A549 (cell line): Measurements from ENCODE around the gene EXOC4. TPM values are rescaled to one million over a fixed set of nuclear protein-coding genes. Genes with fewer than 3 reads are reported as not detected.

Experiments
- ATAC-seq, 2 experiments: fragments of 200-7000 bp in 1 of 2; fragments of >200 bp in 1 of 2; cut with Nextera tagmentation in 1 of 2; cut with Tn5 transposase in 1 of 2; 3 replicates each; pipeline versions ENCODE4 v1.8.0 to v1.9.1; 2018 to 2020; ENCODE audit warnings: mild to moderate bottlenecking in 1 of 2, moderate library complexity in 1 of 2
- CTCF ChIA-PET: fragments of 300-600 bp; sonication (Branson Sonifier 250); formaldehyde crosslinking; extraction: SDS; loops from one replicate; lab custom pipeline; 2021; ENCODE audit warnings: antibody characterized with exemption, inconsistent platforms; lab: Yijun Ruan, JAX
- POLR2A ChIA-PET: fragments of 350-600 bp; formaldehyde crosslinking; extraction: SDS; loops from one replicate; lab custom pipeline; 2021; ENCODE audit warnings: antibody characterized with exemption, inconsistent platforms; lab: Yijun Ruan, JAX
- DNase-seq, 2 experiments: peaks; one replicate each; pipeline versions ENCODE4 v3.0.0 to v3.0.0-alpha.2; 2011 to 2016; ENCODE audit warnings: low read depth in 1 of 2, low spot score in 1 of 2
- FAIRE-seq: peaks from 2 replicates; lab custom pipeline; 2011; peaks lifted over from hg19 to GRCh38; lab: Jason Lieb, UNC
- H3K27ac ChIP-seq, 2 experiments: fragments of >200 bp; sonication (Bioruptor Twin); formaldehyde crosslinking; 3 replicates each; pipeline ENCODE4 v1.5.1; 2016 to 2017
- H3K4me1 ChIP-seq: fragments of >200 bp; sonication (Bioruptor Twin); formaldehyde crosslinking; 3 replicates; pipeline ENCODE4 v1.6.1; 2016
- H3K4me2 ChIP-seq: fragments of >200 bp; sonication (Bioruptor Twin); formaldehyde crosslinking; 3 replicates; pipeline ENCODE4 v1.6.1; 2016
- H3K4me3 ChIP-seq: fragments of >200 bp; sonication (Bioruptor Twin); formaldehyde crosslinking; 3 replicates; pipeline ENCODE4 v1.5.1; 2016
- H3K9me3 ChIP-seq: fragments of >200 bp; sonication (Bioruptor Twin); formaldehyde crosslinking; 3 replicates; pipeline ENCODE4 v1.6.1; 2016
- CBX2 ChIP-seq: fragments of 200-600 bp; sonication (generic); IDR thresholded peaks from 2 replicates; pipeline ENCODE4 v1.6.1; 2016; ENCODE audit warnings: low read depth, mild to moderate bottlenecking, borderline replicate concordance
- CHD4 ChIP-seq: fragments of 200-600 bp; sonication (generic); IDR thresholded peaks from 2 replicates; pipeline ENCODE4 v1.6.1; 2016; ENCODE audit warnings: antibody characterized with exemption, mild to moderate bottlenecking, borderline replicate concordance
- EHMT2 ChIP-seq: fragments of 200-600 bp; sonication (generic); IDR thresholded peaks from 2 replicates; pipeline ENCODE4 v1.6.1; 2016; ENCODE audit warnings: antibody characterized with exemption, low read depth, mild to moderate bottlenecking, moderate library complexity
- EP300 ChIP-seq, 2 experiments: fragments of >200 bp; sonication (Bioruptor Twin); formaldehyde crosslinking; IDR thresholded peaks; 2 replicates in 1 of 2; 3 replicates in 1 of 2; pipeline ENCODE4 v1.6.1; 2016 to 2017
- ESRRA ChIP-seq: fragments of 150-350 bp; IDR thresholded peaks from 2 replicates; pipeline ENCODE4 v1.6.1; 2014; ENCODE audit warnings: mild to moderate bottlenecking, low read length, borderline replicate concordance
- FOSB ChIP-seq: fragments of 250-450 bp; sonication (Bioruptor Pico); IDR thresholded peaks from 2 replicates; pipeline ENCODE4 v1.5.0; 2020; ENCODE audit warnings: mild to moderate bottlenecking, moderate library complexity
- FOSL2 ChIP-seq, 2 experiments: fragments of 450-650 bp in 1 of 2; fragments of >200 bp in 1 of 2; sonication (Bioruptor Twin) in 1 of 2; formaldehyde crosslinking; IDR thresholded peaks; 2 replicates each; pipeline versions ENCODE4 v1.5.0 to v1.6.1; 2016 to 2020; ENCODE audit warnings: mild to moderate bottlenecking in 1 of 2, moderate library complexity in 1 of 2
- HDAC2 ChIP-seq: fragments of 200-600 bp; sonication (generic); IDR thresholded peaks from 2 replicates; pipeline ENCODE4 v1.6.1; 2016
- HOXB13 ChIP-seq: fragments of 250-450 bp; sonication (Bioruptor Pico); IDR thresholded peaks from 2 replicates; pipeline ENCODE4 v1.5.0; 2020; ENCODE audit warnings: low read depth, mild to moderate bottlenecking, moderate library complexity
- HOXB5 ChIP-seq: fragments of 250-450 bp; sonication (Bioruptor Pico); IDR thresholded peaks from 2 replicates; pipeline ENCODE4 v1.5.0; 2020; ENCODE audit warnings: mild to moderate bottlenecking, moderate library complexity
- JUN ChIP-seq, 2 experiments: fragments of >200 bp; sonication (Bioruptor Twin); formaldehyde crosslinking; IDR thresholded peaks; 2 replicates in 1 of 2; 3 replicates in 1 of 2; pipeline ENCODE4 v1.6.1; 2016 to 2017
- JUNB ChIP-seq: fragments of >200 bp; sonication (Bioruptor Twin); formaldehyde crosslinking; IDR thresholded peaks from 2 replicates; pipeline ENCODE4 v1.6.1; 2016
- KDM5A ChIP-seq: fragments of 200-600 bp; sonication (generic); IDR thresholded peaks from 2 replicates; pipeline ENCODE4 v1.6.1; 2016; ENCODE audit warnings: antibody characterized with exemption, mild to moderate bottlenecking
- MAFK ChIP-seq: fragments of 450-650 bp; IDR thresholded peaks from 2 replicates; pipeline ENCODE4 v1.6.1; 2014; ENCODE audit not compliant: partially characterized antibody
- MAZ ChIP-seq: fragments of 150-350 bp; IDR thresholded peaks from 2 replicates; pipeline ENCODE4 v1.6.1; 2014; ENCODE audit warnings: antibody characterized with exemption, low read depth, low read length, borderline replicate concordance
- MYC ChIP-seq: IDR thresholded peaks from 2 replicates; pipeline ENCODE4 v1.6.1; 2012; ENCODE audit warnings: mild to moderate bottlenecking, inconsistent platforms, low read length, improper control_type of control experiment, borderline replicate concordance
- NFE2L2 ChIP-seq: fragments of 150-350 bp; conservative IDR thresholded peaks from 2 replicates; pipeline ENCODE4 v1.6.1; 2014; ENCODE audit warnings: low read length
- NPAS2 ChIP-seq: fragments of 250-450 bp; sonication (Bioruptor Pico); IDR thresholded peaks from 2 replicates; pipeline ENCODE4 v1.8.0; 2022; ENCODE audit warnings: mild to moderate bottlenecking, moderate library complexity, borderline replicate concordance
- RARB ChIP-seq: fragments of 250-450 bp; sonication (Bioruptor Pico); IDR thresholded peaks from 2 replicates; pipeline ENCODE4 v1.8.0; 2021; ENCODE audit warnings: mild to moderate bottlenecking, moderate library complexity
- SREBF2 ChIP-seq: fragments of 450-650 bp; IDR thresholded peaks from 2 replicates; pipeline ENCODE4 v1.6.1; 2014; ENCODE audit warnings: mild to moderate bottlenecking, moderate library complexity
- TFCP2L1 ChIP-seq: fragments of 250-450 bp; sonication (Bioruptor Pico); IDR thresholded peaks from 2 replicates; pipeline ENCODE4 v1.5.0; 2021; ENCODE audit warnings: mild to moderate bottlenecking
- WGBS: methylation state at CpG from one replicate; pipeline ENCODE4 v1.1.6; 2017; ENCODE audit errors: missing lambda C conversion rate; 5-methylcytosine and 5-hydroxymethylcytosine counted together
- polyA plus RNA-seq, 4 experiments: library from polyadenylated mRNA; depleted of rRNA in 3 of 4; stranded (reverse); fragments of >200 nt; fragmentation: RNase III in 1 of 4; extraction: RNeasy Plus Mini Kit Qiagen cat#74134 plus additional on column Dnase treatment in 1 of 4; gene quantifications; 2 replicates in 3 of 4; 3 replicates in 1 of 4; pipeline ENCODE4 v1.2.3, GENCODE V29; 2011 to 2017
- TF ChIP-seq, protein P1 (sequence below): IDR thresholded peaks from 2 replicates; pipeline ENCODE4 v1.6.1; 2012
- TF ChIP-seq, protein P2 (sequence below): IDR thresholded peaks from 2 replicates; pipeline ENCODE4 v1.6.1; 2012; ENCODE audit warnings: low read depth, borderline replicate concordance
- TF ChIP-seq, protein P3 (sequence below): IDR thresholded peaks from 2 replicates; pipeline ENCODE4 v1.6.1; 2012
- TF ChIP-seq, protein P4 (sequence below): fragments of 150-350 bp; IDR thresholded peaks from 2 replicates; pipeline ENCODE4 v1.6.1; 2014; ENCODE audit warnings: low read depth, mild to moderate bottlenecking, low read length
- TF ChIP-seq, protein P5 (sequence below): fragments of 200-600 bp; sonication (generic); IDR thresholded peaks from 2 replicates; pipeline ENCODE4 v1.6.1; 2016; ENCODE audit warnings: antibody characterized with exemption, mild to moderate bottlenecking, moderate library complexity

EXOC4 gene
- polyA plus RNA-seq, 2 of the 4 experiments (the other 2 are of a cell fraction) = 33.4 to 73.1 TPM

DNA sequence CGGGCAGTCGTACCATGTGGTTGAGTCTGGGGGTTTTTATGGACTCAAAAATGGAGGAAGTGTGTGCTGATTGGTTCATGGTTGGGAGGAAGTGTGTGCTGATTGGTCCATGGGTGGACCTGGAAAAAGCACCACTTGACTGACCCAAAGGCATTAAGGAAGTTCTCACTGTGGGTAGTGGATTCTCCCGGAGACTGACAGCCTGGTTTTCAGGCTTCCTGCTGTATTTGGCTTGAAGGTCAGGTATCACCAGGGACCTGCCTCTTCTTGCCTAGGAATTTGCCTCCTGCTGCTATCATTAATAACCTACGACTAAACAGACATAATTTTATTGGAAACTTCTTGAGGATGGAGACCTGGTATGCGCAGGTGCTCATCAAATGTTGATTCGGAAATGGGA, 605.4 kb downstream of the EXOC4 start:
- DNase-seq = no peak
- TF ChIP-seq CHD4 (no peak), MAZ (no peak), MAFK (no peak), TFCP2L1 (no peak), HDAC2 (no peak), EHMT2 (no peak)
- TF ChIP-seq, protein P1, sequence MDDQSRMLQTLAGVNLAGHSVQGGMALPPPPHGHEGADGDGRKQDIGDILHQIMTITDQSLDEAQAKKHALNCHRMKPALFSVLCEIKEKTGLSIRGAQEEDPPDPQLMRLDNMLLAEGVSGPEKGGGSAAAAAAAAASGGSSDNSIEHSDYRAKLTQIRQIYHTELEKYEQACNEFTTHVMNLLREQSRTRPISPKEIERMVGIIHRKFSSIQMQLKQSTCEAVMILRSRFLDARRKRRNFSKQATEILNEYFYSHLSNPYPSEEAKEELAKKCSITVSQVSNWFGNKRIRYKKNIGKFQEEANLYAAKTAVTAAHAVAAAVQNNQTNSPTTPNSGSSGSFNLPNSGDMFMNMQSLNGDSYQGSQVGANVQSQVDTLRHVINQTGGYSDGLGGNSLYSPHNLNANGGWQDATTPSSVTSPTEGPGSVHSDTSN = no peak
- TF ChIP-seq, protein P2, sequence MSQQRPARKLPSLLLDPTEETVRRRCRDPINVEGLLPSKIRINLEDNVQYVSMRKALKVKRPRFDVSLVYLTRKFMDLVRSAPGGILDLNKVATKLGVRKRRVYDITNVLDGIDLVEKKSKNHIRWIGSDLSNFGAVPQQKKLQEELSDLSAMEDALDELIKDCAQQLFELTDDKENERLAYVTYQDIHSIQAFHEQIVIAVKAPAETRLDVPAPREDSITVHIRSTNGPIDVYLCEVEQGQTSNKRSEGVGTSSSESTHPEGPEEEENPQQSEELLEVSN = no peak
- no peak overlapping the region for H3K4me2 ChIP-seq
- CTCF ChIA-PET = interaction anchor here (1.0 to 1.2 kb wide), 2 partner anchors 8 to 12 kb away, joined by 3 read pairs; no protein-coding TSS in a partner anchor
- H3K4me3 ChIP-seq = no peak overlapping the region
- WGBS = 97% methylated on average over 6 of the region's 6 CpGs
- POLR2A ChIA-PET = no interaction called here
- no peak for ATAC-seq
- H3K27ac ChIP-seq = no peak overlapping the region
- H3K9me3 ChIP-seq = no peaks in the 10 kb centered on the region
- FAIRE-seq = no peak
- peaks cover 17% of the 10 kb centered on the region for H3K4me1 ChIP-seq

DNA sequence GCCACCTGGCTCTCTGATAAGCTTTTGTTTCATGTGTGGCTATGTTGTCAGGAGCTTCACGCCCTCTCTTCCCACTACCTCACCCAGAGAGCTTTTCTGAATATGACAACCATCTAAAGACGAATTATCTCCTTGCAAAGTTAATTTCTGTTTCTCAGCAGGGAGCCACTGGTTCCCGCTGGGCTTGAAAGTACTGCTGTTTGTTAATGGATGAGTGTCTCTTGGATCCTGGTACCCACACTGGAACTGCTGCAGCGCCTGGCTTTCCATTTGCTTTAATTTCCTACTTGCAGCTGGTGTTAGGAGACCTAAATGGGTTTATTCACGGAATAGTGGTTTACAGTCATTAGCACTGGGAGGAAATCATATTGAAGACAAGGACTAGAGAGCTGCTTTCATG, 606.4 kb downstream of the EXOC4 start:
- Histone ChIP-seq H3K4me2 (no peak overlapping the region), H3K9me3 (no peaks in the 10 kb centered on the region), H3K27ac (no peak overlapping the region), H3K4me3 (no peak overlapping the region), H3K4me1 (peaks cover 16% of the 10 kb centered on the region; the same call in 2 of the 3 replicates)
- CTCF ChIA-PET = no interaction called here
- POLR2A ChIA-PET = no interaction called here
- ATAC-seq (no peak), FAIRE-seq (no peak), DNase-seq (no peak)
- TF ChIP-seq MAFK = no peak
- no peak for TF ChIP-seq JUN (IDR thresholded peaks at IDR 0.05)
- no peak for TF ChIP-seq HOXB5 (CRISPR knock-in tag)
- TF ChIP-seq, protein P3, sequence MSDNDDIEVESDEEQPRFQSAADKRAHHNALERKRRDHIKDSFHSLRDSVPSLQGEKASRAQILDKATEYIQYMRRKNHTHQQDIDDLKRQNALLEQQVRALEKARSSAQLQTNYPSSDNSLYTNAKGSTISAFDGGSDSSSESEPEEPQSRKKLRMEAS = no peak
- WGBS = 89% methylated on average over 5 of the region's 5 CpGs

DNA sequence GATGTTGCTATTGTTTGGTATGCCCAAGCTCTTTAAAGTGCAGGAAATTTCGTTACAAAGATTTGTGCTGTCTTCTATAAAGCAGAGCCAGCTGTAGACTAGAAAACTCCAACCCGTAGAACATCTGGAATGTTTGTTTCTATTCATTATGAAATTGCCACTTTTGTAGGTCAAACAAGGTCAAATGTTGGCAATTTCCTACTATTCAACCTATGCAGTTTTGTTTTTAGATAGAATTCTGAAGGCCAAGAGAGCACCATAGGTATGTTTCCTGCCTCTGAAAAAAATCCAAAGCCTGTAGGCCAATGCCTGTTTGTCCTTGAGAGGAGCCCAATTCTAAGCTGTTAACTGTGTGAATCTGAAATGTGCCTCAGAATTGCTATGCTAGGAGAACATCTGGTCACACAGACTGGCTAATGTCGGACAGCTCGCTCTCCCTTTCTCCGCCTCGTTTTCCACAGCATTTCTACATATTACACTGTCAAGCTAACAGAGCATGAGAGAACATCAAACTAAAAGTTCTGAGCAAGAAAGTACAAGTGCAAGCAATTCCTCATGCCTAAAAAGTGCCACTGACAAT, 607.1 kb downstream of the EXOC4 start:
- Histone ChIP-seq H3K4me3 (no peak overlapping the region), H3K27ac (no peak overlapping the region), H3K4me2 (no peak overlapping the region), H3K9me3 (no peaks in the 10 kb centered on the region), H3K4me1 (peaks cover 13% of the 10 kb centered on the region; the same call in 2 of the 3 replicates)
- FAIRE-seq (no peak), ATAC-seq (no peak), DNase-seq (no peak)
- 89% methylated on average over 6 of the region's 6 CpGs for WGBS
- ChIA-PET CTCF (no interaction called here), POLR2A (no interaction called here)
- TF ChIP-seq TFCP2L1 (no peak), NPAS2 (no peak), FOSL2 (IDR thresholded peaks at IDR 0.05) (no peak), FOSL2 (CRISPR knock-in tag; IDR thresholded peaks at IDR 0.05) (no peak), EP300 (IDR thresholded peaks at IDR 0.05) (no peak), SREBF2 (no peak), HOXB13 (no peak), MYC (no peak), ESRRA (no peak), FOSB (no peak), NFE2L2 (no peak), KDM5A (no peak), JUNB (no peak), RARB (CRISPR knock-in tag) (no peak), CBX2 (no peak)
- TF ChIP-seq, protein P4, sequence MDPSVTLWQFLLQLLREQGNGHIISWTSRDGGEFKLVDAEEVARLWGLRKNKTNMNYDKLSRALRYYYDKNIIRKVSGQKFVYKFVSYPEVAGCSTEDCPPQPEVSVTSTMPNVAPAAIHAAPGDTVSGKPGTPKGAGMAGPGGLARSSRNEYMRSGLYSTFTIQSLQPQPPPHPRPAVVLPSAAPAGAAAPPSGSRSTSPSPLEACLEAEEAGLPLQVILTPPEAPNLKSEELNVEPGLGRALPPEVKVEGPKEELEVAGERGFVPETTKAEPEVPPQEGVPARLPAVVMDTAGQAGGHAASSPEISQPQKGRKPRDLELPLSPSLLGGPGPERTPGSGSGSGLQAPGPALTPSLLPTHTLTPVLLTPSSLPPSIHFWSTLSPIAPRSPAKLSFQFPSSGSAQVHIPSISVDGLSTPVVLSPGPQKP = no peak
- TF ChIP-seq, protein P5, sequence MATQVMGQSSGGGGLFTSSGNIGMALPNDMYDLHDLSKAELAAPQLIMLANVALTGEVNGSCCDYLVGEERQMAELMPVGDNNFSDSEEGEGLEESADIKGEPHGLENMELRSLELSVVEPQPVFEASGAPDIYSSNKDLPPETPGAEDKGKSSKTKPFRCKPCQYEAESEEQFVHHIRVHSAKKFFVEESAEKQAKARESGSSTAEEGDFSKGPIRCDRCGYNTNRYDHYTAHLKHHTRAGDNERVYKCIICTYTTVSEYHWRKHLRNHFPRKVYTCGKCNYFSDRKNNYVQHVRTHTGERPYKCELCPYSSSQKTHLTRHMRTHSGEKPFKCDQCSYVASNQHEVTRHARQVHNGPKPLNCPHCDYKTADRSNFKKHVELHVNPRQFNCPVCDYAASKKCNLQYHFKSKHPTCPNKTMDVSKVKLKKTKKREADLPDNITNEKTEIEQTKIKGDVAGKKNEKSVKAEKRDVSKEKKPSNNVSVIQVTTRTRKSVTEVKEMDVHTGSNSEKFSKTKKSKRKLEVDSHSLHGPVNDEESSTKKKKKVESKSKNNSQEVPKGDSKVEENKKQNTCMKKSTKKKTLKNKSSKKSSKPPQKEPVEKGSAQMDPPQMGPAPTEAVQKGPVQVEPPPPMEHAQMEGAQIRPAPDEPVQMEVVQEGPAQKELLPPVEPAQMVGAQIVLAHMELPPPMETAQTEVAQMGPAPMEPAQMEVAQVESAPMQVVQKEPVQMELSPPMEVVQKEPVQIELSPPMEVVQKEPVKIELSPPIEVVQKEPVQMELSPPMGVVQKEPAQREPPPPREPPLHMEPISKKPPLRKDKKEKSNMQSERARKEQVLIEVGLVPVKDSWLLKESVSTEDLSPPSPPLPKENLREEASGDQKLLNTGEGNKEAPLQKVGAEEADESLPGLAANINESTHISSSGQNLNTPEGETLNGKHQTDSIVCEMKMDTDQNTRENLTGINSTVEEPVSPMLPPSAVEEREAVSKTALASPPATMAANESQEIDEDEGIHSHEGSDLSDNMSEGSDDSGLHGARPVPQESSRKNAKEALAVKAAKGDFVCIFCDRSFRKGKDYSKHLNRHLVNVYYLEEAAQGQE = no peak
- TF ChIP-seq, protein P3 = no peak
